H1 (cell line): ENCODE results near the gene CHD5. TPM values are rescaled to one million over a fixed set of nuclear protein-coding genes. Genes with fewer than 3 reads are reported as not detected.
A peak's percentile ranks its signal among the peaks of the same experiment; 100 is the strongest.

Experiments
- CTCF ChIA-PET: fragments of 300-600 bp; sonication (Branson Sonifier 250); formaldehyde crosslinking; loops from one replicate; lab custom pipeline; 2021; ENCODE audit not compliant: partially characterized antibody; lab: Charles Lee
- POLR2A ChIA-PET: fragments of 300-600 bp; sonication (Branson Sonifier 250); formaldehyde crosslinking; loops from one replicate; lab custom pipeline; 2021; ENCODE audit warnings: inconsistent platforms; ENCODE audit not compliant: partially characterized antibody; lab: Charles Lee
- DNase-seq, 2 experiments: peaks; one replicate each; pipeline versions ENCODE4 v3.0.0 to v3.0.0-alpha.2; 2010 to 2022; ENCODE audit warnings: low spot score in 2 of 2, low read depth in 1 of 2, mixed read lengths in 1 of 2
- FAIRE-seq: peaks from 2 replicates; lab custom pipeline; 2011; peaks lifted over from hg19 to GRCh38; lab: Jason Lieb, UNC
- H2AFZ ChIP-seq: 2 replicates; pipeline ENCODE4 v1.8.1; 2012; ENCODE audit warnings: low read length, inconsistent platforms
- H2AK5ac ChIP-seq: 2 replicates; pipeline ENCODE4 v1.6.1; 2013; ENCODE audit warnings: low read depth, low read length
- H2BK120ac ChIP-seq: replicated peaks from 2 replicates; pipeline ENCODE3; 2013; ENCODE audit warnings: low read depth, low read length, inconsistent platforms
- H2BK12ac ChIP-seq: 2 replicates; pipeline ENCODE4 v1.6.1; 2013; ENCODE audit warnings: low read depth, low read length
- H2BK15ac ChIP-seq: 2 replicates; pipeline ENCODE4 v1.6.1; 2013; ENCODE audit warnings: low read length
- H2BK20ac ChIP-seq: 2 replicates; pipeline ENCODE4 v1.6.1; 2013; ENCODE audit warnings: low read length
- H2BK5ac ChIP-seq: 2 replicates; pipeline ENCODE4 v1.6.1; 2013; ENCODE audit warnings: low read depth, low read length
- H3K14ac ChIP-seq: 2 replicates; pipeline ENCODE4 v1.6.1; 2013; ENCODE audit warnings: inconsistent platforms; ENCODE audit not compliant: insufficient read length
- H3K18ac ChIP-seq: 2 replicates; pipeline ENCODE4 v1.6.1; 2013; ENCODE audit warnings: low read length; ENCODE audit errors: extremely low read depth
- H3K23ac ChIP-seq: 2 replicates; pipeline ENCODE4 v1.6.1; 2013; ENCODE audit warnings: inconsistent platforms; ENCODE audit not compliant: insufficient read length
- H3K23me2 ChIP-seq: 2 replicates; pipeline ENCODE4 v1.6.1; 2013; ENCODE audit warnings: low read depth, low read length
- H3K27ac ChIP-seq: 2 replicates; pipeline ENCODE4 v1.6.1; 2011; ENCODE audit warnings: low read depth, low read length, inconsistent platforms
- H3K27me3 ChIP-seq, 4 experiments: replicated peaks in 1 of 4; 1 replicate in 1 of 4; 2 replicates in 3 of 4; pipeline versions ENCODE4 v1.6.1 to v1.8.1; 2011 to 2013; ENCODE audit warnings: low read length in 3 of 4, mild to moderate bottlenecking in 3 of 4, inconsistent platforms in 2 of 4, mixed read lengths in 2 of 4, moderate library complexity in 1 of 4; ENCODE audit not compliant: control insufficient read depth in 3 of 4, insufficient read depth in 3 of 4; ENCODE audit errors: extremely low read depth in 1 of 4
- H3K36me3 ChIP-seq, 4 experiments: 2 replicates each; pipeline versions ENCODE4 v1.6.1 to v1.8.1; 2011 to 2013; ENCODE audit warnings: mild to moderate bottlenecking in 4 of 4, low read length in 3 of 4, moderate library complexity in 2 of 4, control low read depth in 1 of 4, inconsistent platforms in 1 of 4; ENCODE audit not compliant: insufficient read depth in 4 of 4, control insufficient read depth in 2 of 4
- H3K4ac ChIP-seq: replicated peaks from 2 replicates; pipeline ENCODE3; 2013; ENCODE audit warnings: low read length, low read depth, mixed read lengths, inconsistent platforms; ENCODE audit not compliant: insufficient read length
- H3K4me1 ChIP-seq, 4 experiments: replicated peaks in 1 of 4; 1 replicate in 1 of 4; 2 replicates in 3 of 4; pipeline versions ENCODE4 v1.6.1 to v1.8.1; 2011 to 2013; ENCODE audit warnings: low read length in 3 of 4, inconsistent platforms in 2 of 4, mixed read lengths in 1 of 4; ENCODE audit not compliant: insufficient read depth in 4 of 4, control insufficient read depth in 3 of 4
- H3K4me2 ChIP-seq, 2 experiments: 2 replicates each; pipeline versions ENCODE4 v1.6.1 to v1.8.1; 2011 to 2013; ENCODE audit warnings: low read depth in 2 of 2, low read length in 2 of 2, control low read depth in 1 of 2, inconsistent platforms in 1 of 2, mild to moderate bottlenecking in 1 of 2; ENCODE audit not compliant: insufficient read depth in 1 of 2
- H3K4me3 ChIP-seq, 4 experiments: fragments of 200-600, 300-600 bp in 1 of 4; sonication (generic), shearing (Covaris generic), sonication (Bioruptor Twin) in 1 of 4; 2 replicates each; pipeline versions ENCODE4 v1.5.1 to v1.8.1; 2011 to 2016; ENCODE audit warnings: low read length in 4 of 4, low read depth in 3 of 4, control low read depth in 2 of 4, inconsistent platforms in 2 of 4, mild to moderate bottlenecking in 2 of 4, mixed read lengths in 1 of 4, moderate library complexity in 1 of 4; ENCODE audit not compliant: insufficient read depth in 2 of 4; ENCODE audit errors: extremely low read depth in 1 of 4
- H3K56ac ChIP-seq: replicated peaks from 2 replicates; pipeline ENCODE3; 2013; ENCODE audit warnings: low read depth, mild to moderate bottlenecking, mixed read lengths, low read length, inconsistent platforms; ENCODE audit not compliant: insufficient read length
- H3K79me1 ChIP-seq: 2 replicates; pipeline ENCODE4 v1.6.1; 2013; ENCODE audit warnings: low read depth, low read length, control low read depth
- H3K79me2 ChIP-seq, 2 experiments: 2 replicates each; pipeline versions ENCODE4 v1.6.1 to v1.8.1; 2012 to 2013; ENCODE audit warnings: low read length in 2 of 2, mild to moderate bottlenecking in 2 of 2, inconsistent platforms in 1 of 2; ENCODE audit not compliant: insufficient read depth in 2 of 2, control insufficient read depth in 1 of 2
- H3K9ac ChIP-seq, 4 experiments: replicated peaks in 1 of 4; 1 replicate in 1 of 4; 2 replicates in 3 of 4; pipeline versions ENCODE4 v1.6.1 to v1.8.1; 2011 to 2013; ENCODE audit warnings: low read depth in 3 of 4, low read length in 3 of 4, control low read depth in 2 of 4, mild to moderate bottlenecking in 2 of 4, moderate library complexity in 2 of 4, inconsistent platforms in 1 of 4; ENCODE audit errors: extremely low read depth in 1 of 4
- H3K9me3 ChIP-seq, 2 experiments: 2 replicates each; pipeline versions ENCODE4 v1.6.1 to v1.8.1; 2012 to 2013; ENCODE audit warnings: mild to moderate bottlenecking in 2 of 2, moderate library complexity in 2 of 2, control low read depth in 1 of 2, inconsistent platforms in 1 of 2, low read depth in 1 of 2, low read length in 1 of 2, mixed read lengths in 1 of 2; ENCODE audit not compliant: insufficient read depth in 2 of 2
- H4K20me1 ChIP-seq, 2 experiments: replicated peaks in 1 of 2; 2 replicates each; pipeline versions ENCODE3 to v1.8.1; 2011 to 2013; ENCODE audit warnings: inconsistent platforms in 2 of 2, low read length in 2 of 2, mild to moderate bottlenecking in 1 of 2; ENCODE audit not compliant: insufficient read depth in 2 of 2, control insufficient read depth in 1 of 2
- H4K5ac ChIP-seq: 2 replicates; pipeline ENCODE4 v1.6.1; 2013; ENCODE audit warnings: low read length, low read depth, mixed read lengths, inconsistent platforms; ENCODE audit not compliant: insufficient read length
- H4K8ac ChIP-seq: 2 replicates; pipeline ENCODE4 v1.8.0; 2013; ENCODE audit warnings: mild to moderate bottlenecking, moderate library complexity, low read length, inconsistent platforms; ENCODE audit not compliant: insufficient read depth; ENCODE audit errors: extremely low read depth
- H4K91ac ChIP-seq: replicated peaks from 2 replicates; pipeline ENCODE3; 2013; ENCODE audit warnings: low read length, mixed read lengths, inconsistent platforms; ENCODE audit not compliant: insufficient read length
- POLR2A ChIP-seq, 2 experiments: IDR thresholded peaks; 1 replicate in 1 of 2; 2 replicates in 1 of 2; pipeline ENCODE4 v1.6.1; 2011; ENCODE audit warnings: low read depth in 2 of 2, low read length in 2 of 2, mild to moderate bottlenecking in 2 of 2; ENCODE audit errors: control extremely low read depth in 1 of 2
- POLR2AphosphoS5 ChIP-seq: IDR thresholded peaks from 2 replicates; pipeline ENCODE4 v1.6.1; 2011; ENCODE audit warnings: low read depth, low read length
- YY1 ChIP-seq: IDR thresholded peaks from 2 replicates; pipeline ENCODE4 v1.6.1; 2011; ENCODE audit warnings: low read depth, mild to moderate bottlenecking, low read length
- WGBS, 2 experiments: shearing (Covaris generic) in 1 of 2; methylation state at CpG; one replicate each; pipeline versions ENCODE4 v1.1.6 to v1.1.7; 2013 to 2015; ENCODE audit warnings: low lambda C conversion rate in 2 of 2, mixed read lengths in 2 of 2, inconsistent platforms in 1 of 2, low coverage in 1 of 2, missing lambda C conversion rate in 1 of 2; ENCODE audit not compliant: insufficient replicate concordance in 2 of 2, insufficient coverage in 1 of 2, insufficient read length in 1 of 2; ENCODE audit errors: extremely low coverage in 1 of 2, missing lambda C conversion rate in 1 of 2; 5-methylcytosine and 5-hydroxymethylcytosine counted together
- polyA plus RNA-seq, 7 experiments: library from polyadenylated mRNA; depleted of rRNA in 3 of 7; stranded (reverse) in 5 of 7; unstranded in 2 of 7; fragments of >200 nt in 5 of 7; fragments of 200-250 nt in 2 of 7; gene quantifications; 1 replicate in 5 of 7; 2 replicates in 1 of 7; 4 replicates in 1 of 7; pipeline versions ENCODE4 v1.2.1 to v1.2.3, GENCODE V29; 2011 to 2013; ENCODE audit warnings: missing spikeins in 2 of 7, mixed read lengths in 2 of 7
- total RNA-seq: library from RNA; stranded (reverse); fragmentation: NEBNext Ultra II Directional; extraction: Animal tissue kit (Norgen Biotek cat#: 25700); gene quantifications from 2 replicates; pipeline ENCODE4 v1.2.1, GENCODE V29; 2021

CHD5 gene
- total and polyA plus RNA-seq, 2 of the 8 experiments (the other 6 are each of a cell fraction or from before 2014, with no cell fraction given) = 0.42 to 1.8 TPM

DNA sequence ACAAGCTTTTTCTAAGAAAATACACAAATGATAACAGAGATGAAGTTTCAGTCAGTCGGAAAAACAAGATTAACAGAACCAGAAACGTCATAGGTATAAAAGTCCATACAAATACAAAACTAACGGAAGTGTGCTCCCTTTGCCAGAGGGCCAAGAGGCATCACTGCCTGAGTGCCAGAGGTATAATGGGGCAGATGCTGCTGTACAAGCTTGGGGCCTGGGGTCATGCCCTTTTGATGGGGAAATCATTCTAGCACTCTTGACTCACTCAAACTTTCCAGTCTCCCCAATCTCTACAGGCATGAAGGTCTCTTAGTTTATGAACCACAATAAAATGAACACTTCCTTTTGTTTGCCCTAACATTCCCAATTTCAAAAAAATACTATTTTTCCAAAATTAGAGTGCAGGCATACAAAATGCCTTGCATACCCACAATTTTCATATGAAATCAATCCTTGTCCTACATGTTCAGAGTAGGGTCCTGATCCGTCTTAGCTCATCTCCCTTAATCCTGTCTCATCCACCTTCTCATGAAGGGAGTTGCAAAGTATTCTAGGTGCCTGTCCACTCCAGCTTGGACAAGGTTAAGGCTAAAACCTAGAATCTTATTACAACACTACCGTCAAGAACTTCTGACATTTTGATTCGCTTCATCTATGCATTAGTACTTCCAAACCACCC is 17.8 kb upstream of the CHD5 start:
- H2AFZ ChIP-seq = no peak overlapping the region
- H3K23ac ChIP-seq = no peak overlapping the region
- H3K79me2 ChIP-seq = peaks cover 29 to 68% of the 10 kb centered on the region in 2 experiments
- H3K18ac ChIP-seq = no peak overlapping the region
- peaks cover 10% of the 10 kb centered on the region for H3K23me2 ChIP-seq
- CTCF ChIA-PET = interaction anchor here (0.6 to 17.1 kb wide), 6 partner anchors 10 to 450 kb away, joined by 3 to 353 read pairs (median 3); partner anchors contain the start of genes HES3 and ICMT
- peak overlapping the region; percentile 17 for H3K56ac ChIP-seq
- peak in 1 of 2 experiments; percentile 63; a peak in 1 of 3 replicates for TF ChIP-seq POLR2A (IDR thresholded peaks at IDR 0.05; ENCODE audit: control extremely low read depth in 1 of 2, low read depth in 2 of 2, low read length in 2 of 2)
- peak; percentile 52; the same call in 1 of the 2 replicates for TF ChIP-seq POLR2AphosphoS5
- no peak for TF ChIP-seq YY1
- TF ChIP-seq, all 59 proteins: peak for 2
- Histone ChIP-seq H3K4me1 (peaks cover 6 to 13% (median 8%) of the 10 kb centered on the region in 4 experiments; a peak in 6 of 7 replicates), H2BK20ac (no peak overlapping the region), H3K27ac (peak overlapping the region; percentile 95; the same call in 1 of the 2 replicates), H2AK5ac (no peak overlapping the region), H3K27me3 (no peaks in the 10 kb centered on the region), H3K4me3 (peak overlapping the region; percentile 69 to 98 (median 86)), H4K5ac (no peak overlapping the region), H4K20me1 (peaks cover 5 to 11% of the 10 kb centered on the region in 2 experiments), H2BK15ac (no peak overlapping the region), H3K36me3 (peaks cover 18 to 51% (median 39%) of the 10 kb centered on the region in 4 experiments), H4K8ac (no peak overlapping the region), H3K4me2 (peak overlapping the region; percentile 81 to 97), H3K9me3 (no peaks in the 10 kb centered on the region), H4K91ac (no peak overlapping the region), H3K4ac (peak overlapping the region; percentile 45), H2BK120ac (no peak overlapping the region), H3K9ac (peak overlapping the region; percentile 72 to 96 (median 95)), H2BK12ac (no peak overlapping the region), H2BK5ac (no peak overlapping the region), H3K79me1 (no peaks in the 10 kb centered on the region; the same call in none of the 2 replicates), H3K14ac (no peak overlapping the region)
- POLR2A ChIA-PET = interaction anchor here (0.8 to 4.9 kb wide), 13 partner anchors 9 to 225 kb away, joined by 3 to 65 read pairs (median 5); partner anchors contain the start of gene RNF207
- DNase-seq = no peak
- no peak for FAIRE-seq
- WGBS, 2 experiments = 71% methylated on average over 6 of the region's 6 CpGs; no CpG with 5 or more reads in 1 of the 2 experiments
